Choroid plexus epithelial cell (primary cell): ENCODE measurements around the gene UBQLN4.

Experiments
- DNase-seq: peaks from one replicate; pipeline ENCODE4 v3.0.0-alpha.2; 2010; ENCODE audit warnings: low read depth
- H3K4me3 ChIP-seq: 2 replicates; pipeline ENCODE4 v1.5.1; 2011; ENCODE audit warnings: low read depth, mild to moderate bottlenecking, control low read depth, low read length, moderate library complexity
- CTCF ChIP-seq: conservative IDR thresholded peaks from 2 replicates; pipeline ENCODE4 v1.5.1; 2011; ENCODE audit warnings: low read depth, mild to moderate bottlenecking, control low read depth, inconsistent platforms, low read length, moderate library complexity

Gene UBQLN4

GRCh38 chr1:156069490-156070455, 16.2 kb upstream of the UBQLN4 start:
- no peak for TF ChIP-seq CTCF
- H3K4me3 ChIP-seq: no peak overlapping the region
- no peak for DNase-seq

- no peak for DNase-seq
- TF ChIP-seq CTCF: no peak
- H3K4me3 ChIP-seq: no peak overlapping the region
Observed at GRCh38 chr1:156067262-156067661, 13.7 kb upstream of the UBQLN4 start.

- H3K4me3 ChIP-seq: no peak overlapping the region
- no peak for TF ChIP-seq CTCF
- DNase-seq: no peak
Observed at GRCh38 chr1:156065871-156066270, 12.3 kb upstream of the UBQLN4 start.

GRCh38 chr1:156065212-156065611, 11.6 kb upstream of the UBQLN4 start:
- no peak overlapping the region for H3K4me3 ChIP-seq
- TF ChIP-seq CTCF: no peak
- no peak for DNase-seq

GRCh38 chr1:156064615-156065014, 11.0 kb upstream of the UBQLN4 start:
- no peak for TF ChIP-seq CTCF
- no peak overlapping the region for H3K4me3 ChIP-seq
- no peak for DNase-seq

- no peak overlapping the region for H3K4me3 ChIP-seq
- peak; percentile 92 for DNase-seq
- no peak for TF ChIP-seq CTCF
Observed at GRCh38 chr1:156063997-156064285, 10.3 kb upstream of the UBQLN4 start.

- DNase-seq: peak; percentile 65
- H3K4me3 ChIP-seq: no peak overlapping the region
Observed at GRCh38 chr1:156062189-156062588, 8.6 kb upstream of the UBQLN4 start.

More at GRCh38 chr1:156062189-156062588, 8.6 kb upstream of the UBQLN4 start:
- no peak for TF ChIP-seq CTCF
